RWPE1 (cell line): ENCODE measurements around the gene UGT3A1.
"Not testable (repeated sequence)": the region's sequence is repeated elsewhere in the genome, so short reads cannot be mapped to it uniquely, and the experiment has no call there.

Source experiments
- CTCF ChIA-PET: fragments of 350-600 bp; sonication (Branson Sonifier 250); formaldehyde crosslinking; extraction: SDS; loops from one replicate; lab custom pipeline; 2021; lab: Yijun Ruan, JAX
- POLR2A ChIA-PET: fragments of 400-600 bp; formaldehyde crosslinking; extraction: SDS; loops from one replicate; lab custom pipeline; 2020; ENCODE audit warnings: antibody characterized with exemption; ENCODE audit not compliant: low non-redundant PET; lab: Yijun Ruan, JAX
- DNase-seq: peaks from one replicate; pipeline ENCODE4 v3.0.0; 2012; ENCODE audit warnings: low spot score
- H3K27ac ChIP-seq: fragments of 450-650 bp; 2 replicates; pipeline ENCODE4 v1.5.1; 2017
- TF ChIP-seq, protein P1 (sequence below): fragments of 450-650 bp; conservative IDR thresholded peaks from 2 replicates; pipeline ENCODE4 v1.5.1; 2017; ENCODE audit warnings: low read depth, mild to moderate bottlenecking

UGT3A1 gene

DNA sequence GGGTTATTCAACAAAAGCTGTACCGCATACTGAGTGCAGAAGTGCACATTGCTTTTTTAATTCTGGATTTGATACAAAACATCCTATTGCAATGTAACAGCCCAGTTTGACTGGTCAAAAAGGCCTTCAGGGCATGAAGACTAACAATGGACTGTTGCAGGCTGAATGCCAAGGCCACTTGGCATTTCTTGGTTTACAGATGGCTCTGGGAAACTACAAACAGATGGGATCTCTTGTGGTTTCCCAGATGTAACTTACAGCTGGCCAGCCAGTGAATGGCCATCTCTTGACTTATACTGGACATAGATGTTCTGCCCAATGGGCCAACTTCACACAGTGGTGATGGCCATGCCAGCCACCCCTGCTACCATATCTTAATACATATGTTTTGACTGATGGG lies 38.7 kb upstream of the UGT3A1 start:
- ChIA-PET POLR2A (no interaction called here), CTCF (interaction anchor here (0.7 kb wide), 1 partner anchor 604 kb away, joined by 4 read pairs; no protein-coding TSS in a partner anchor)
- H3K27ac ChIP-seq, result no peak overlapping the region
- TF ChIP-seq, protein P1, sequence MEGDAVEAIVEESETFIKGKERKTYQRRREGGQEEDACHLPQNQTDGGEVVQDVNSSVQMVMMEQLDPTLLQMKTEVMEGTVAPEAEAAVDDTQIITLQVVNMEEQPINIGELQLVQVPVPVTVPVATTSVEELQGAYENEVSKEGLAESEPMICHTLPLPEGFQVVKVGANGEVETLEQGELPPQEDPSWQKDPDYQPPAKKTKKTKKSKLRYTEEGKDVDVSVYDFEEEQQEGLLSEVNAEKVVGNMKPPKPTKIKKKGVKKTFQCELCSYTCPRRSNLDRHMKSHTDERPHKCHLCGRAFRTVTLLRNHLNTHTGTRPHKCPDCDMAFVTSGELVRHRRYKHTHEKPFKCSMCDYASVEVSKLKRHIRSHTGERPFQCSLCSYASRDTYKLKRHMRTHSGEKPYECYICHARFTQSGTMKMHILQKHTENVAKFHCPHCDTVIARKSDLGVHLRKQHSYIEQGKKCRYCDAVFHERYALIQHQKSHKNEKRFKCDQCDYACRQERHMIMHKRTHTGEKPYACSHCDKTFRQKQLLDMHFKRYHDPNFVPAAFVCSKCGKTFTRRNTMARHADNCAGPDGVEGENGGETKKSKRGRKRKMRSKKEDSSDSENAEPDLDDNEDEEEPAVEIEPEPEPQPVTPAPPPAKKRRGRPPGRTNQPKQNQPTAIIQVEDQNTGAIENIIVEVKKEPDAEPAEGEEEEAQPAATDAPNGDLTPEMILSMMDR, result no peak
- DNase-seq, result no peak

DNA sequence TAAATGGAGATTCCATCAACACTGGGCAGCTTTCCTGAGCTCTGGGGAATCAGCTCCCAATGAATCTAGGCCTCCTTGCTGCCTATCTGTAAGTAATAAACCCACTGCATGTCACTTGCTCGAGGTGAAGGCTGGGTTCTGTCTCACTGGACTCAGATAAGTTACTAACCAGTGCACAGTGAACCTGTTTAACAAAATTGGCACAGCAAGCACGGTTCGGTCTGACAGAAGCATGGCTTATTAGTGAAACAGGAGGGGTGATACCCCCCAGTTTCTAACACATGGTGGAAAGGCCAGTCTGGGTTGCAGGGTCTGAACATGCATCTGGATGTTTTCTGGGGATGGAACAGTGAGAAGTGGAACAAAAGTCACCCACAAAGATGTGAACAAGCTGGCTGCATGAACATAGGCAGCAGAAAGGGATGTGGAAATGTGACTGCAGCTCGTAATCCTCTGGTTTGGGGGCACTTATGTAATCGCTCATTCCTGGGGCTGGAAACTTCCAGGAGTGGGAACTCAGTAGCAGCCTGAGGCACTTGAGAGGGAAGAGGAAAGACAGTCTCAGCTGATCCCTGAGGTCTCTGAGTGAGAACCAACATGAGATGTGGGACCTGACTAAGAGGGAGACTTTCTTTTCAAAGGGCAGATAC lies 37.8 kb upstream of the UGT3A1 start:
- POLR2A ChIA-PET, result no interaction called here
- H3K27ac ChIP-seq, result no peak overlapping the region
- CTCF ChIA-PET, result no interaction called here
- TF ChIP-seq, protein P1, result no peak
- DNase-seq, result no peak

DNA sequence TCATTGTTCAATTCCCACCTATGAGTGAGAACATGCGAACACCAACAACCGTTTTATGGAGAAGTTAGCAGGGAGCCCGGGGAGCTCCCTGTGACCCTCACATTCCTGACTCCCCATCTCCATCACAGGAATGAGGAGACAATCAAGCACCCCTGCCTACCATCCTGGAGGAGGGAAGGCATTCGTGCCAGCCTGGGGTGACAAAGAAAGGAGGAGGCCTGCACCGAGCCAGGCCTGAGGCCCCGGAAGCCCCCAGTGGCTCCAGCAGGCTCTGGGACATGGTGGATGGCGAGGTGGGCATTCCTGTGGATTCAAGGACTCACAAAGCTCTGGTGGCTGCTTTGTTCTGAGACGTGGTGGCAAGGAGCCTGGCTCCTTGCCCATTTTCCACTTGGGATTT lies 36.5 kb upstream of the UGT3A1 start:
- TF ChIP-seq, protein P1, result no peak
- DNase-seq, result no peak
- ChIA-PET POLR2A (no interaction called here), CTCF (no interaction called here)
- no peak overlapping the region for H3K27ac ChIP-seq

DNA sequence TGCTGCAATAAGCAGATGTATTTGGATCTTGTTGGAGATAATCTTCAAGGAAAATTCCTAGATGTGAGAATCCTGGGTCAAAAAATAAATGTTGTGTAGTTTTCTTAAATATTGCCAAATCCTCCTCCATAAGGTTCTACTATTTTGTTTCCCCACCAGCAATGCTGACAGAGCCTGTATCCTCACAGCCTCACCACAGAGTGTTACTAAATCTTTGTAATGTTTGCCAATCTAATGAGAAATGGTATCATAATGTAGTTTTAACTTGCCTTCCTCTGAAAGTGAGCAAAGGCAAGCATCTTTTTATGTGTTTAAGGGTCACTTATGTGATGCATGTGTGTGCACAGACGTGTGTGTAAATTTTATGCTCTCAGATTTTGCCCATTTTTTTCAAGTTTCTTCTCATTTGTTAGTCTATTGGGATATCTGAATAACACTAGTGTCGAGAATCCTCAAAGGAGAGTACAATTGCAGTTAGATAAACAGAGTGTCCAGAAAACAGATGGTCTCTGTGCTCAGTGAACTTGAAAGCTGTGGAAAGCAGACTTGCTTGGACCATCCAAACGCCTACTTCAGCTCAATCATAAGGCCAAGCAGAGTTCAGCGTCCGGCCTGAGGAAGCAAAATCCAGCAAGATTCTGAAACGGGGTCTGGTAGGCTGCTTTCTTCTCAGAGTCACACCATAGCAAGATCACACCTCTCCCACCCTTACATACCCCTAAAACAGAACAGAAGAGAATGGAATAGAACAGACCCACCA lies 35.7 kb upstream of the UGT3A1 start:
- ChIA-PET CTCF (no interaction called here), POLR2A (no interaction called here)
- no peak for DNase-seq
- H3K27ac ChIP-seq, result no peak overlapping the region
- TF ChIP-seq, protein P1, result no peak

DNA sequence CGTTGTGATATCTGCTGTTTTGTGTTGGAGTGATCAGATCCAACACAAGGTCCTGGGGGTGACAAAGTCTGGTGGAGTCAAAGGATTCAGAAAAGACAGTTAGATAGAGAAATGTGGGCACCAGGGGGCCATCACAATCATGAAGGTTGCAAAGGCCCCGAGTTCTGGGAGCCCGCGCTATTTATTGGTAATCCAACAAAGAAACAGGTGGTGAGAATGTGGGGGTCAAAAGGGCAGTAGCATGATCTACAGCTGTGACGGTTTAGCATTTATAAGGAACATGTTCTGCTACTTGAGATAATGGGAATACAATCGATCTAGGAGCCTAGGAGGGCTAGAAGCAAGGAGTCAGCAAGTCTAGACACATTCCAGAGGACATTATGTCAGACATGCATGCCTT lies 31.1 kb upstream of the UGT3A1 start:
- H3K27ac ChIP-seq, CTCF ChIA-PET, DNase-seq, POLR2A ChIA-PET: not testable (repeated sequence)

DNA sequence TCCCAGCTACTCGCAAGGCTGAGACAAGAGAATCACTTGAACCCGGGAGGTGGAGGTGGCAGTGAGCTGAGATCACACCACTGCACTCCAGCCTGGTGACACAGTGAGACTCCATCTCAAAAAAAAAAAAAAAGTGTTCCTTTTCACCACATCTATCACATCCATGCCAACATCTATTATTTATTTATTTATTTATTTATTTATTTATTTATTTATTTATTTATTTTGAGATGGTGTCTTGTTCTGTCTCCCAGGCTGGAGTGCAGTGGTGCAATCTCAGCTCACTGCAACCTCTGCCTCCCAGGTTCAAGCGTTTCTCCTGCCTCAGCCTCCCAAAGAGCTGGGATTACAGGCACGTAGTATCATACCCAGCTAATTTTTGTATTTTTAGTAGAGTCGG lies 28.4 kb upstream of the UGT3A1 start:
- H3K27ac ChIP-seq, DNase-seq, CTCF ChIA-PET, POLR2A ChIA-PET: not testable (repeated sequence)

DNA sequence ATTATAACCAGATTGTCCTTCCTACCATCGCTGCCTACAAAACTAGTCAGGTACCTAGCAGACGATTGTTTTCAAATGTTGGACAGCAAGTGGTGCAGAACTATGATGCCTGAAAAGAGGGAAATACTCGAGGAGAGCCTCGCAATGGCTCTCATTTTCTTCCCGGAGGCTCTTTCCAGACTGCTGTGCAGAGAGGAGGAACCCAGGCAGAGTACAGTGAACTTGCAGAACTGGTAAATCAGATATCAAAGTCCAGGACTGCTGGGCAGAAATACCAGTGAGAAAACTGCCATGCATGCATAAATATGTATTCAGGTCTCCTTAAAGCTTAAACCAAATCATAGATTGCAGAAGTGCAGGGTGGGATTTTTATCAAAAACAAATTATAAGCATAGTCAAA lies 26.4 kb upstream of the UGT3A1 start:
- ChIA-PET CTCF (no interaction called here), POLR2A (no interaction called here)
- H3K27ac ChIP-seq, result no peak overlapping the region
- no peak for DNase-seq
- TF ChIP-seq, protein P1, result no peak
